WTC11 (cell line): ENCODE results near the gene SGMS1.

ENCODE experiments used
- NR3C1 ChIP-seq: sonication (generic); formaldehyde crosslinking; conservative IDR thresholded peaks from 2 replicates; pipeline ENCODE4 v1.8.1; 2023; ENCODE audit warnings: low read depth, mild to moderate bottlenecking, missing genetic modification reagents
- RELA ChIP-seq: sonication (generic); formaldehyde crosslinking; IDR thresholded peaks from 2 replicates; pipeline ENCODE4 v1.8.1; 2022; ENCODE audit warnings: missing genetic modification reagents, mild to moderate bottlenecking, borderline replicate concordance
- RORB ChIP-seq: fragments of 250-450 bp; sonication (Bioruptor Pico); IDR thresholded peaks from 2 replicates; pipeline ENCODE4 v1.9.0; 2021; ENCODE audit warnings: mild to moderate bottlenecking
- SP1 ChIP-seq: sonication (generic); formaldehyde crosslinking; conservative IDR thresholded peaks from 2 replicates; pipeline ENCODE4 v1.8.1; 2022; ENCODE audit warnings: missing genetic modification reagents
- TEAD4 ChIP-seq: sonication (generic); formaldehyde crosslinking; IDR thresholded peaks from 2 replicates; pipeline ENCODE4 v1.8.0; 2022; ENCODE audit warnings: mild to moderate bottlenecking, missing genetic modification reagents
- TF ChIP-seq, protein P1 (sequence below): fragments of 200-600 bp; IDR thresholded peaks from 2 replicates; pipeline ENCODE4 v1.8.0; 2022; ENCODE audit warnings: antibody characterized with exemption
- TF ChIP-seq, protein P2 (sequence below): sonication (generic); formaldehyde crosslinking; IDR thresholded peaks from 2 replicates; pipeline ENCODE4 v1.8.1; 2023; ENCODE audit warnings: mild to moderate bottlenecking, missing genetic modification reagents, borderline replicate concordance
- TF ChIP-seq, protein P3 (sequence below): sonication (generic); formaldehyde crosslinking; IDR thresholded peaks from 2 replicates; pipeline ENCODE4 v1.8.0; 2022; ENCODE audit warnings: mild to moderate bottlenecking, missing genetic modification reagents
- TF ChIP-seq, protein P4 (sequence below): sonication (generic); formaldehyde crosslinking; conservative IDR thresholded peaks from 2 replicates; pipeline ENCODE4 v1.8.1; 2022; ENCODE audit warnings: mild to moderate bottlenecking, missing genetic modification reagents
- TF ChIP-seq, protein P5 (sequence below): sonication (generic); formaldehyde crosslinking; IDR thresholded peaks from 2 replicates; pipeline ENCODE4 v1.8.1; 2022; ENCODE audit warnings: mild to moderate bottlenecking, missing genetic modification reagents, moderate library complexity, borderline replicate concordance
- TF ChIP-seq, protein P6 (sequence below): sonication (generic); formaldehyde crosslinking; IDR thresholded peaks from 2 replicates; pipeline ENCODE4 v1.8.1; 2023; ENCODE audit warnings: mild to moderate bottlenecking, missing genetic modification reagents, moderate library complexity

DNA sequence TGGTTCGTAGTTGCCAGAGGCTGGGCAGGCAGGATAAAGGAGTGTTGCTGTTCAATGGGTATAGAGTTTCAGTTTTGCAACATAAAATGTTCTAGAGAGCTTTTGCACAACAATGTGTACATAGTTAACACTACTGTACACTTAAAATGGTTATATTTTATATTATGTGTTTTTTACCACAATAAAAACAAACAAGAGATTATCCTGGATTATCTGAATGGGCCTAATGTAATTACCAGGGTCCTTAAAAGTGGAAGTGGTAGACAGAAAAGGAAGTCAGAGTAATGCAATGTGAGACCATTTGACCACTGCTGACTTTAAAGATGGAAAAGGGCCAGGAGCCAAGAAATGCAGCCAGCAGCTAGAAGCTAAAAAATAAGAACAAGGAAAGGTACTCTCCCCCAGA is 159.7 kb downstream of the SGMS1 start:
- TF ChIP-seq, protein P1, sequence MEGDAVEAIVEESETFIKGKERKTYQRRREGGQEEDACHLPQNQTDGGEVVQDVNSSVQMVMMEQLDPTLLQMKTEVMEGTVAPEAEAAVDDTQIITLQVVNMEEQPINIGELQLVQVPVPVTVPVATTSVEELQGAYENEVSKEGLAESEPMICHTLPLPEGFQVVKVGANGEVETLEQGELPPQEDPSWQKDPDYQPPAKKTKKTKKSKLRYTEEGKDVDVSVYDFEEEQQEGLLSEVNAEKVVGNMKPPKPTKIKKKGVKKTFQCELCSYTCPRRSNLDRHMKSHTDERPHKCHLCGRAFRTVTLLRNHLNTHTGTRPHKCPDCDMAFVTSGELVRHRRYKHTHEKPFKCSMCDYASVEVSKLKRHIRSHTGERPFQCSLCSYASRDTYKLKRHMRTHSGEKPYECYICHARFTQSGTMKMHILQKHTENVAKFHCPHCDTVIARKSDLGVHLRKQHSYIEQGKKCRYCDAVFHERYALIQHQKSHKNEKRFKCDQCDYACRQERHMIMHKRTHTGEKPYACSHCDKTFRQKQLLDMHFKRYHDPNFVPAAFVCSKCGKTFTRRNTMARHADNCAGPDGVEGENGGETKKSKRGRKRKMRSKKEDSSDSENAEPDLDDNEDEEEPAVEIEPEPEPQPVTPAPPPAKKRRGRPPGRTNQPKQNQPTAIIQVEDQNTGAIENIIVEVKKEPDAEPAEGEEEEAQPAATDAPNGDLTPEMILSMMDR = no peak
- TF ChIP-seq RORB (no peak), SP1 (CRISPR knock-in tag) (no peak), RELA (CRISPR knock-in tag) (no peak), TEAD4 (CRISPR knock-in tag) (no peak), NR3C1 (CRISPR knock-in tag) (no peak)
- TF ChIP-seq, protein P2, sequence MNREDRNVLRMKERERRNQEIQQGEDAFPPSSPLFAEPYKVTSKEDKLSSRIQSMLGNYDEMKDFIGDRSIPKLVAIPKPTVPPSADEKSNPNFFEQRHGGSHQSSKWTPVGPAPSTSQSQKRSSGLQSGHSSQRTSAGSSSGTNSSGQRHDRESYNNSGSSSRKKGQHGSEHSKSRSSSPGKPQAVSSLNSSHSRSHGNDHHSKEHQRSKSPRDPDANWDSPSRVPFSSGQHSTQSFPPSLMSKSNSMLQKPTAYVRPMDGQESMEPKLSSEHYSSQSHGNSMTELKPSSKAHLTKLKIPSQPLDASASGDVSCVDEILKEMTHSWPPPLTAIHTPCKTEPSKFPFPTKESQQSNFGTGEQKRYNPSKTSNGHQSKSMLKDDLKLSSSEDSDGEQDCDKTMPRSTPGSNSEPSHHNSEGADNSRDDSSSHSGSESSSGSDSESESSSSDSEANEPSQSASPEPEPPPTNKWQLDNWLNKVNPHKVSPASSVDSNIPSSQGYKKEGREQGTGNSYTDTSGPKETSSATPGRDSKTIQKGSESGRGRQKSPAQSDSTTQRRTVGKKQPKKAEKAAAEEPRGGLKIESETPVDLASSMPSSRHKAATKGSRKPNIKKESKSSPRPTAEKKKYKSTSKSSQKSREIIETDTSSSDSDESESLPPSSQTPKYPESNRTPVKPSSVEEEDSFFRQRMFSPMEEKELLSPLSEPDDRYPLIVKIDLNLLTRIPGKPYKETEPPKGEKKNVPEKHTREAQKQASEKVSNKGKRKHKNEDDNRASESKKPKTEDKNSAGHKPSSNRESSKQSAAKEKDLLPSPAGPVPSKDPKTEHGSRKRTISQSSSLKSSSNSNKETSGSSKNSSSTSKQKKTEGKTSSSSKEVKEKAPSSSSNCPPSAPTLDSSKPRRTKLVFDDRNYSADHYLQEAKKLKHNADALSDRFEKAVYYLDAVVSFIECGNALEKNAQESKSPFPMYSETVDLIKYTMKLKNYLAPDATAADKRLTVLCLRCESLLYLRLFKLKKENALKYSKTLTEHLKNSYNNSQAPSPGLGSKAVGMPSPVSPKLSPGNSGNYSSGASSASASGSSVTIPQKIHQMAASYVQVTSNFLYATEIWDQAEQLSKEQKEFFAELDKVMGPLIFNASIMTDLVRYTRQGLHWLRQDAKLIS (CRISPR knock-in tag) = no peak
- TF ChIP-seq, protein P3, sequence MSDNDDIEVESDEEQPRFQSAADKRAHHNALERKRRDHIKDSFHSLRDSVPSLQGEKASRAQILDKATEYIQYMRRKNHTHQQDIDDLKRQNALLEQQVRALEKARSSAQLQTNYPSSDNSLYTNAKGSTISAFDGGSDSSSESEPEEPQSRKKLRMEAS (CRISPR knock-in tag) = no peak
- TF ChIP-seq, protein P4, sequence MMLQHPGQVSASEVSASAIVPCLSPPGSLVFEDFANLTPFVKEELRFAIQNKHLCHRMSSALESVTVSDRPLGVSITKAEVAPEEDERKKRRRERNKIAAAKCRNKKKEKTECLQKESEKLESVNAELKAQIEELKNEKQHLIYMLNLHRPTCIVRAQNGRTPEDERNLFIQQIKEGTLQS (CRISPR knock-in tag) = no peak
- TF ChIP-seq, protein P5, sequence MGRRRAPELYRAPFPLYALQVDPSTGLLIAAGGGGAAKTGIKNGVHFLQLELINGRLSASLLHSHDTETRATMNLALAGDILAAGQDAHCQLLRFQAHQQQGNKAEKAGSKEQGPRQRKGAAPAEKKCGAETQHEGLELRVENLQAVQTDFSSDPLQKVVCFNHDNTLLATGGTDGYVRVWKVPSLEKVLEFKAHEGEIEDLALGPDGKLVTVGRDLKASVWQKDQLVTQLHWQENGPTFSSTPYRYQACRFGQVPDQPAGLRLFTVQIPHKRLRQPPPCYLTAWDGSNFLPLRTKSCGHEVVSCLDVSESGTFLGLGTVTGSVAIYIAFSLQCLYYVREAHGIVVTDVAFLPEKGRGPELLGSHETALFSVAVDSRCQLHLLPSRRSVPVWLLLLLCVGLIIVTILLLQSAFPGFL (CRISPR knock-in tag) = no peak
- TF ChIP-seq, protein P6, sequence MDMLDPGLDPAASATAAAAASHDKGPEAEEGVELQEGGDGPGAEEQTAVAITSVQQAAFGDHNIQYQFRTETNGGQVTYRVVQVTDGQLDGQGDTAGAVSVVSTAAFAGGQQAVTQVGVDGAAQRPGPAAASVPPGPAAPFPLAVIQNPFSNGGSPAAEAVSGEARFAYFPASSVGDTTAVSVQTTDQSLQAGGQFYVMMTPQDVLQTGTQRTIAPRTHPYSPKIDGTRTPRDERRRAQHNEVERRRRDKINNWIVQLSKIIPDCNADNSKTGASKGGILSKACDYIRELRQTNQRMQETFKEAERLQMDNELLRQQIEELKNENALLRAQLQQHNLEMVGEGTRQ (CRISPR knock-in tag) = no peak
